ENCODE results near the gene EPX.
"Not testable (repeated sequence)": the region's sequence is repeated elsewhere in the genome, so short reads cannot be mapped to it uniquely, and the experiment has no call there.

Gene EPX, protein sequence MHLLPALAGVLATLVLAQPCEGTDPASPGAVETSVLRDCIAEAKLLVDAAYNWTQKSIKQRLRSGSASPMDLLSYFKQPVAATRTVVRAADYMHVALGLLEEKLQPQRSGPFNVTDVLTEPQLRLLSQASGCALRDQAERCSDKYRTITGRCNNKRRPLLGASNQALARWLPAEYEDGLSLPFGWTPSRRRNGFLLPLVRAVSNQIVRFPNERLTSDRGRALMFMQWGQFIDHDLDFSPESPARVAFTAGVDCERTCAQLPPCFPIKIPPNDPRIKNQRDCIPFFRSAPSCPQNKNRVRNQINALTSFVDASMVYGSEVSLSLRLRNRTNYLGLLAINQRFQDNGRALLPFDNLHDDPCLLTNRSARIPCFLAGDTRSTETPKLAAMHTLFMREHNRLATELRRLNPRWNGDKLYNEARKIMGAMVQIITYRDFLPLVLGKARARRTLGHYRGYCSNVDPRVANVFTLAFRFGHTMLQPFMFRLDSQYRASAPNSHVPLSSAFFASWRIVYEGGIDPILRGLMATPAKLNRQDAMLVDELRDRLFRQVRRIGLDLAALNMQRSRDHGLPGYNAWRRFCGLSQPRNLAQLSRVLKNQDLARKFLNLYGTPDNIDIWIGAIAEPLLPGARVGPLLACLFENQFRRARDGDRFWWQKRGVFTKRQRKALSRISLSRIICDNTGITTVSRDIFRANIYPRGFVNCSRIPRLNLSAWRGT

DNA sequence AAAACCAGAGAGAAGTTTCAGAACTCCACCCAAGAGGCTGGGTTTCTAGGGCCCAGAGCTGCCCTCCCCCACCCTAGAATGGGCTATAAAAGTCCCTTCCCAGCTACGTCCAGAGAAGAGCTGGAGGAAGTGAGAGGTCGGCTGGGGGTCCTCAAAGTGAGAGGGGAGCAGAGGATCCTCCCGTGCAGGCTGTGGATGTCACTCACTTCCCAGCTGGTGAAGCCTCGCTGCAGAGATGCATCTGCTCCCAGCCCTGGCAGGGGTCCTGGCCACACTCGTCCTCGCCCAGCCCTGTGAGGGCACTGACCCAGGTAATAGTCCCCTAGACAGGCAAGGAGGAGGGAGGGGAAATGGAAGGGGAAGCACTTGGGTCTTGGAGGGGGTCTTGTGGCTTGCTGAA lies at the start of gene EPX:
Gene EPX (plus strand): TSS at position 115 of the 400 bp plus-strand sequence. CDS start 121 bp downstream, at position 236.
- H3K4me3 ChIP-seq (ENCODE audit: low read depth, low read length) = no peak within 1 kb of the TSS
- TF ChIP-seq MYC (IDR thresholded peaks at IDR 0.05; ENCODE audit: low read depth, low read length) (no peak), POLR2A (IDR thresholded peaks at IDR 0.05; ENCODE audit: extremely low read depth, insufficient read length) (no peak)
- TF ChIP-seq, protein P1, sequence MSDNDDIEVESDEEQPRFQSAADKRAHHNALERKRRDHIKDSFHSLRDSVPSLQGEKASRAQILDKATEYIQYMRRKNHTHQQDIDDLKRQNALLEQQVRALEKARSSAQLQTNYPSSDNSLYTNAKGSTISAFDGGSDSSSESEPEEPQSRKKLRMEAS (IDR thresholded peaks at IDR 0.05; ENCODE audit: low read depth, low read length) = no peak
- DNase-seq (ENCODE audit: low read depth) = peak; percentile 14

DNA sequence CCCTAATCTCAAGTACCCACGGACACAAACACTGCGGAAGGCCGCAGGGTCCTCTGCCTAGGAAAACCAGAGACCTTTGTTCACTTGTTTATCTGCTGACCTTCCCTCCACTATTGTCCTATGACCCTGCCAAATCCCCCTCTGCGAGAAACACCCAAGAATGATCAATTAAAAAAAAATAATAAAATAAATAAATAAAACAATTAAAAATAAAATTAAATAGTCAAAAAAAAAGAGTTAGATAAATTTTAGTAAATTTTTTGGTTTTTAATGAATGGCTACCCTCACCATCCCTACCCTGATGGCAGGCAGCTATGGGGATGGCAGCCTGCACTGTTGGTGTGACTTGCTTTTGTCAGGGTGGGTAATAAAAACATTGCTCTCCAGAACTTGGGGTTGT lies 49.2 kb upstream of the EPX start:
- not testable (repeated sequence) for DNase-seq (ENCODE audit: low read depth)

DNA sequence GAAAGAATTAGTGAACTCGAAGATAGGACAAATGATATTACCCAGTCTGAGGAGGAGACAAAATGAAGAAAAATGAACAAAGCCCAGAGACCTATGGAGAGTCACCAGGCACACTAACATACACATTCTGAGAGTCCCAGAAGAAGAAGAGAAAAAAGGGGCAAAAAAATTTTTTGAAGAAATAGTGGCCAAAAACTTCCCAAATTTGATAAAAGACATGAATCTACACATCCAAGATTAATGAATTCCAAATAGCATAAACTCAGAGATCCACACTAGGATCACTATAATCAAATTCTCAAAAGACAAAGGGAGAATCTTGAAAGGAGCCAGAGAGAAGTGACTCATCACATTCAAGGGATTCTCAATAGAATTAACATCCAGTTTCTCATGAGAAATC lies 47.7 kb upstream of the EPX start:
- no peak for DNase-seq (ENCODE audit: low read depth)
- H3K4me3 ChIP-seq (ENCODE audit: low read depth, low read length) = no peak overlapping the region
- TF ChIP-seq, protein P2, sequence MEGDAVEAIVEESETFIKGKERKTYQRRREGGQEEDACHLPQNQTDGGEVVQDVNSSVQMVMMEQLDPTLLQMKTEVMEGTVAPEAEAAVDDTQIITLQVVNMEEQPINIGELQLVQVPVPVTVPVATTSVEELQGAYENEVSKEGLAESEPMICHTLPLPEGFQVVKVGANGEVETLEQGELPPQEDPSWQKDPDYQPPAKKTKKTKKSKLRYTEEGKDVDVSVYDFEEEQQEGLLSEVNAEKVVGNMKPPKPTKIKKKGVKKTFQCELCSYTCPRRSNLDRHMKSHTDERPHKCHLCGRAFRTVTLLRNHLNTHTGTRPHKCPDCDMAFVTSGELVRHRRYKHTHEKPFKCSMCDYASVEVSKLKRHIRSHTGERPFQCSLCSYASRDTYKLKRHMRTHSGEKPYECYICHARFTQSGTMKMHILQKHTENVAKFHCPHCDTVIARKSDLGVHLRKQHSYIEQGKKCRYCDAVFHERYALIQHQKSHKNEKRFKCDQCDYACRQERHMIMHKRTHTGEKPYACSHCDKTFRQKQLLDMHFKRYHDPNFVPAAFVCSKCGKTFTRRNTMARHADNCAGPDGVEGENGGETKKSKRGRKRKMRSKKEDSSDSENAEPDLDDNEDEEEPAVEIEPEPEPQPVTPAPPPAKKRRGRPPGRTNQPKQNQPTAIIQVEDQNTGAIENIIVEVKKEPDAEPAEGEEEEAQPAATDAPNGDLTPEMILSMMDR (IDR thresholded peaks at IDR 0.05; ENCODE audit: low read depth, low read length) = no peak
- TF ChIP-seq, protein P1 (IDR thresholded peaks at IDR 0.05; ENCODE audit: low read depth, low read length) = no peak
- TF ChIP-seq MYC (IDR thresholded peaks at IDR 0.05; ENCODE audit: low read depth, low read length) = no peak
- TF ChIP-seq POLR2A (IDR thresholded peaks at IDR 0.05; ENCODE audit: extremely low read depth, insufficient read length) = no peak

More for the DNA sequence above, 49.2 kb upstream of the EPX start:
- not testable (repeated sequence) for H3K4me3 ChIP-seq (ENCODE audit: low read depth, low read length)

DNA sequence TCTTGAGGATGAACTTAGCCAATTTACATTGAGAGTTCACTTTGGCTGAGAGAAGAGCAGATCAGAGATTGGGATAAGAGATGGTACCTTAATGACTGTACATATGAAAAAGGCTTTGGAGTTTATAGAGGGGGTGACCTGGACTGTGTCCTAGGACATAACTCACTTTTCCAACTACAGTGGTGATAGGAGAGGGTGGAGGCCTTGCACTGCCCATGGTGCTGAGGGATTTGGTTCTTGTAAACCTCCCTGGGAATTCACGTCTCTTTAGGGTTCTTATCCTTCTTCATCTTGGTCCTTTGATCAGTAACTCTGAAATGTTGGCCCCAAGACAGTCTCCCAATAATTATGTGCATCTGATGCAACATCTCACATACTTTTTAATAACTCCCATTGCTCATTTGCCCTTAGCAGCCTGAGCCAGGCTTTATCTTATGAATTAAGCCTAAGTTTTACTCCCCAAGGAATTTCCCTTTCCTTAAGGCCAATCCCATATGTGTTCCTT lies 44.5 kb upstream of the EPX start, which contains the start of gene OR4D1:
Gene OR4D1 (plus strand): TSS at position 455 of the 505 bp plus-strand sequence. CDS start 6,770 bp downstream, outside the sequence.
- TF ChIP-seq, protein P2 (IDR thresholded peaks at IDR 0.05; ENCODE audit: low read depth, low read length) = no peak
- TF ChIP-seq, protein P1 (IDR thresholded peaks at IDR 0.05; ENCODE audit: low read depth, low read length) = no peak
- TF ChIP-seq POLR2A (IDR thresholded peaks at IDR 0.05; ENCODE audit: extremely low read depth, insufficient read length) (no peak), MYC (IDR thresholded peaks at IDR 0.05; ENCODE audit: low read depth, low read length) (no peak)
- no peak within 1 kb of the TSS for H3K4me3 ChIP-seq (ENCODE audit: low read depth, low read length)
- DNase-seq (ENCODE audit: low read depth) = no peak

DNA sequence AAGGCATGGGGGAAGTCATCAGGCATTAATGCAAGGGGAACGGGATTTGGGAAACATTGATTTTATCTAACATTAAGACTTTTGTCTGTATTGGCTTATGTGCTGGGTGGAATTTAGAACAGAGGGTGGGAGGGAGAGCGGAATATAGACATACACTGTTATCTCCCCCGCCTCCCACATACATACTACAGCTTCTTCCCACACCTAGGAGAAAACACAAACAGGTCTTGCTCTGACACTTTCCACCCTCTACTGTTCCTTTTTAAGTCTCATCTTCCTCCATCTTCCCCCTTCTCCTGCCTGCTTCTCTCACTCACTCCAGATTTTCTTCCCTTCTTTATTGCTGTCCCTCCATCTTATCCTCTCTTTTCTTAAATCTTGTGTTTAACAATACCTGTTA lies 43.9 kb upstream of the EPX start:
- no peak for TF ChIP-seq POLR2A (IDR thresholded peaks at IDR 0.05; ENCODE audit: extremely low read depth, insufficient read length)
- TF ChIP-seq MYC (IDR thresholded peaks at IDR 0.05; ENCODE audit: low read depth, low read length) = no peak
- TF ChIP-seq, protein P2 (IDR thresholded peaks at IDR 0.05; ENCODE audit: low read depth, low read length) = no peak
- TF ChIP-seq, protein P1 (IDR thresholded peaks at IDR 0.05; ENCODE audit: low read depth, low read length) = no peak
- no peak for DNase-seq (ENCODE audit: low read depth)
- no peak overlapping the region for H3K4me3 ChIP-seq (ENCODE audit: low read depth, low read length)

DNA sequence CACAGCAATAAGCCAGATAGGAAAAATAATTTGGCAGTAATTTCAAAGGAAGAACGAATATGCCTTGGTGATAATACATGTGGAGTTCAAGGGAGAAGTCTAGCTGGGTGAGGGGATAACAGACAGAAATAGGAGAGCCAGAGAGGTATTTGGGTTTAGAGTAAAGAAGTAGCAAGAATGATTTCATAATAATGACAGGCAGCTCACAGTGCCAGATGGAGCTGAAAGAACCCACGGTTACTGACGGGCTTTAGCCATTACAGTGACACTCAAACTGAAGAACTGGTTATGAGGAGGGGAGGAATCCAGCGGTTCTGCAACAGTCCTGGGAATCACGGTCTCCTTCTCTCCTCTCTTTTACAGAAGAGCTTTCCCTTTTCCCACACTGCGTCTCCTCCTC lies 42.1 kb upstream of the EPX start:
- H3K4me3 ChIP-seq (ENCODE audit: low read depth, low read length) = no peak overlapping the region
- DNase-seq (ENCODE audit: low read depth) = no peak
- TF ChIP-seq, protein P2 (IDR thresholded peaks at IDR 0.05; ENCODE audit: low read depth, low read length) = no peak
- TF ChIP-seq, protein P1 (IDR thresholded peaks at IDR 0.05; ENCODE audit: low read depth, low read length) = no peak
- no peak for TF ChIP-seq POLR2A (IDR thresholded peaks at IDR 0.05; ENCODE audit: extremely low read depth, insufficient read length)
- TF ChIP-seq MYC (IDR thresholded peaks at IDR 0.05; ENCODE audit: low read depth, low read length) = no peak
